Measurements from ENCODE around the gene PYROXD2.

The PYROXD2 gene

DNA sequence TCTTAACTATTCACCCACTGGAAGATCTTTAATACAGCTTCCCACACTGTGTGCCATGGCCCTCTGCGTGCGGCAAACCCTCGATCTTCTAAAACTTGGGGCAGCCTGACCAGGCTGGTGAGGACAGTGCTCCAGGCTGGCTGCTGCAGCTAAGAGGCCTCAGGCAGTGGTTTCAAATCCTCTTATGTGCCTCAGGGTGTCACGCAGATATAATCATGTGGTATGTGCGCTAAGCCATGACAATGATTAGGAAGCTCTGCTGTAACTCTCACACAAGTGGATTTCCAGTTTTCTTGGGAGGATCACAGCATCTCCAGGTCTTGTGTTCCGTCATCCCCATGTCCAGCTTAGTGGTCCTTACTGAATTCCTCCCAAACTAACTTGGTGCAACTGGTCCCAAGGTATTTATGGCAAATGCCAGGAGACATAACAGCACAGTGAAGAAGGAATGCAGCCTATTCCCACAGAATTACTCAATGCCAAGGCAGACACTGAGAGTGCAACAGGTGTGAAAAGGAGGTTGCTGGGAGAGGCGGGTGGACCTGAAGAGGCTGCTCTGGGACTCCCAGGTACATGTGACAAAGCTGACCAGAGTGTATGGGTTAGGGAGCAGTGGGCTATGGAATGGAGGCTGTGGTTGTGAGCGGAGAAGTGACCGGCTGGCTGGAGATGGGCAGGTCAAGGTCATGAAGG is 29.5 kb upstream of the PYROXD2 start:
- H3K9ac ChIP-seq (ENCODE audit: low read depth, low read length), result no peak overlapping the region
- H3K79me2 ChIP-seq (ENCODE audit: insufficient read depth, low read length), result peaks cover 31% of the 10 kb centered on the region
- peak overlapping the region in 1 of 2 experiments; percentile 99; a peak in 1 of 4 replicates for H3K4me3 ChIP-seq (ENCODE audit: low read depth in 1 of 2, low read length in 2 of 2)
- no peaks in the 10 kb centered on the region for H3K9me3 ChIP-seq (ENCODE audit: insufficient read depth, low read length, severe bottlenecking)
- H3K4me1 ChIP-seq (ENCODE audit: insufficient read depth, low read length), result peaks cover 32% of the 10 kb centered on the region
- H3K27me3 ChIP-seq (ENCODE audit: insufficient read depth, low read length, poor library complexity), result no peaks in the 10 kb centered on the region
- peak overlapping the region; percentile 85; the same call in 1 of the 2 replicates for H3K4me2 ChIP-seq (ENCODE audit: insufficient read depth, low read length)
- peaks cover 51% of the 10 kb centered on the region for H3K36me3 ChIP-seq (ENCODE audit: insufficient read depth, low read length)
- DNase-seq, result no peak
- no peak overlapping the region for H3K27ac ChIP-seq (ENCODE audit: low read length)
- no peaks in the 10 kb centered on the region; the same call in 1 of the 2 replicates for H4K20me1 ChIP-seq (ENCODE audit: insufficient read depth, low read length)
- no peak for TF ChIP-seq CTCF (IDR thresholded peaks at IDR 0.05; ENCODE audit: borderline replicate concordance, extremely low read depth, low read length, poor library complexity, severe bottlenecking)
- TF ChIP-seq EZH2 (IDR thresholded peaks at IDR 0.05; ENCODE audit: borderline replicate concordance, low read depth, low read length, severe bottlenecking), result no peak
- H2AFZ ChIP-seq (ENCODE audit: low read depth, low read length), result no peak overlapping the region
- no peak for ATAC-seq (ENCODE audit: insufficient read depth, low read depth)

DNA sequence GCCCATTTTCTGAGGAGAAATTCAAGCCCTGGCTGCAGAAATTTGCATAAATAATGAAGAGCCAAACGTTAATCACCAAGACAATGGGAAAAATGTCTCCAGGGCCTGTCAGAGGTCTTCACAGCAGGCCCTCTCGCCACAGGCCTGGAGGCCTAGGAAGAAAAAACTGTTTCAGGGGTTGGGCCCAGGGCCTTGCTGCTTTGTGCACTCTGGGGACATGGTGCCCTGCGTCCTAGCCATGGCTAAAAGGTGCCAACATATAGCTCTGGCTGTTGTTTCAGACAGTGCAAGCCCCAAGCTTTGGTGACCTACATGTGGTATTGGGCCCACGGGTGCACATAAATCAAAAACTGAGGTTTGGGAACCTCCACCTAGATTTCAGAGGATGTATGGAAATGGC is 23.7 kb upstream of the PYROXD2 start:
- no peak overlapping the region for H3K27ac ChIP-seq (ENCODE audit: low read length)
- no peak for DNase-seq
- peaks cover 3% of the 10 kb centered on the region for H3K9me3 ChIP-seq (ENCODE audit: insufficient read depth, low read length, severe bottlenecking)
- H2AFZ ChIP-seq (ENCODE audit: low read depth, low read length), result no peak overlapping the region
- H3K4me2 ChIP-seq (ENCODE audit: insufficient read depth, low read length), result no peak overlapping the region
- H3K4me3 ChIP-seq (ENCODE audit: low read depth in 1 of 2, low read length in 2 of 2), result no peak overlapping the region
- no peak overlapping the region for H3K9ac ChIP-seq (ENCODE audit: low read depth, low read length)
- no peak for ATAC-seq (ENCODE audit: insufficient read depth, low read depth)
- H3K79me2 ChIP-seq (ENCODE audit: insufficient read depth, low read length), result no peaks in the 10 kb centered on the region
- no peaks in the 10 kb centered on the region for H3K27me3 ChIP-seq (ENCODE audit: insufficient read depth, low read length, poor library complexity)
- H4K20me1 ChIP-seq (ENCODE audit: insufficient read depth, low read length), result no peaks in the 10 kb centered on the region; the same call in none of the 2 replicates
- no peaks in the 10 kb centered on the region; the same call in 1 of the 2 replicates for H3K4me1 ChIP-seq (ENCODE audit: insufficient read depth, low read length)
- H3K36me3 ChIP-seq (ENCODE audit: insufficient read depth, low read length), result peaks cover 68% of the 10 kb centered on the region
- no peak for TF ChIP-seq CTCF (IDR thresholded peaks at IDR 0.05; ENCODE audit: borderline replicate concordance, extremely low read depth, low read length, poor library complexity, severe bottlenecking)
- TF ChIP-seq EZH2 (IDR thresholded peaks at IDR 0.05; ENCODE audit: borderline replicate concordance, low read depth, low read length, severe bottlenecking), result no peak

DNA sequence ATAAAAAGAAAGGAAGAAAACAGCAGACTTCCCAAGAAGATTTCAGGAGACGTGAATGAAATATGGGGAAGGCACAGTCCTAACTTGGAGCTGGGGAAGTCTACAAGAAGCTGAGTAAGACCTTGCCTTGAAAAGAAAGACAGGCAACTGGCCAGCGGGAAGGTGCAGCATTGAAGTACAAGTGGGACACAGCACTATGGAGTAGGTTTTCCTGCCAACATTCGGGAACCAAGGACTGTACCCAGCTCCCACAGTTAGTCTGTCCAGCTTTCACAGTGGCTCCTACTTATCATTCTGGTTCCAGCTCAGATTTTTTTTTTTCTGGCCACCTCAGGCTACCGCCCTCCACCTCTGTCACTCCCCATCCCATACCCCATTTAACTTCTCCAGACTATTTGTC is 21.7 kb upstream of the PYROXD2 start:
- no peaks in the 10 kb centered on the region for H3K79me2 ChIP-seq (ENCODE audit: insufficient read depth, low read length)
- no peak overlapping the region for H3K4me2 ChIP-seq (ENCODE audit: insufficient read depth, low read length)
- H3K4me3 ChIP-seq (ENCODE audit: low read depth in 1 of 2, low read length in 2 of 2), result no peak overlapping the region
- no peak overlapping the region for H3K27ac ChIP-seq (ENCODE audit: low read length)
- peaks cover 69% of the 10 kb centered on the region for H3K36me3 ChIP-seq (ENCODE audit: insufficient read depth, low read length)
- no peak for ATAC-seq (ENCODE audit: insufficient read depth, low read depth)
- no peak overlapping the region for H2AFZ ChIP-seq (ENCODE audit: low read depth, low read length)
- H3K9ac ChIP-seq (ENCODE audit: low read depth, low read length), result no peak overlapping the region
- TF ChIP-seq CTCF (IDR thresholded peaks at IDR 0.05; ENCODE audit: borderline replicate concordance, extremely low read depth, low read length, poor library complexity, severe bottlenecking) (no peak), EZH2 (IDR thresholded peaks at IDR 0.05; ENCODE audit: borderline replicate concordance, low read depth, low read length, severe bottlenecking) (no peak)
- H3K9me3 ChIP-seq (ENCODE audit: insufficient read depth, low read length, severe bottlenecking), result peaks cover 18% of the 10 kb centered on the region
- no peak for DNase-seq
- H3K27me3 ChIP-seq (ENCODE audit: insufficient read depth, low read length, poor library complexity), result no peaks in the 10 kb centered on the region
- no peaks in the 10 kb centered on the region; the same call in 1 of the 2 replicates for H4K20me1 ChIP-seq (ENCODE audit: insufficient read depth, low read length)
- no peaks in the 10 kb centered on the region for H3K4me1 ChIP-seq (ENCODE audit: insufficient read depth, low read length)
